GM10266 (cell line): ENCODE data around the gene APOC3.

ENCODE experiments used
- DNase-seq: peaks from one replicate; pipeline ENCODE4 v3.0.0; 2012; ENCODE audit errors: extremely low spot score
- TF ChIP-seq, protein P1 (sequence below): IDR thresholded peaks from 2 replicates; pipeline ENCODE4 v1.5.1; 2012; ENCODE audit warnings: mild to moderate bottlenecking, low read depth; ENCODE audit not compliant: control insufficient read depth, insufficient read depth; ENCODE audit errors: missing control alignments

Gene APOC3

DNA sequence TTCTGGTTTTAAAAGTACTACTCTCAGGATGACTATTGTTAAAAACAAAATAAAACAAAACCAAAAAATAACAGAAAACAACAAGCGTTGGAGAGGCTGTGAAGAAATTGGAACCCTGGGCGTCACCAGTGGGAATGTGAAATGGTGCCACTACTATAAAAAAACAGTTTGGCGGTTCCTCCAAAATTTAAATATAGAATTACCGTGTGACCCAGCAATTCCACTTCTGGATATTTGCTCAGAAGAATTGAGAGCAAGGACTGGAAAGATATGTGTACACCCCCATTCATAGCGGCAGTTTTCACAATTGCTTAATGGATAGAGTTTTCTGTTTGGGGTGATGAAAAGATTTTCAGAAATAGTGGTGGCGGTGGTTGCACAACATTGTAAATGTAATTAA lies 15.2 kb upstream of the APOC3 start:
- TF ChIP-seq, protein P1, sequence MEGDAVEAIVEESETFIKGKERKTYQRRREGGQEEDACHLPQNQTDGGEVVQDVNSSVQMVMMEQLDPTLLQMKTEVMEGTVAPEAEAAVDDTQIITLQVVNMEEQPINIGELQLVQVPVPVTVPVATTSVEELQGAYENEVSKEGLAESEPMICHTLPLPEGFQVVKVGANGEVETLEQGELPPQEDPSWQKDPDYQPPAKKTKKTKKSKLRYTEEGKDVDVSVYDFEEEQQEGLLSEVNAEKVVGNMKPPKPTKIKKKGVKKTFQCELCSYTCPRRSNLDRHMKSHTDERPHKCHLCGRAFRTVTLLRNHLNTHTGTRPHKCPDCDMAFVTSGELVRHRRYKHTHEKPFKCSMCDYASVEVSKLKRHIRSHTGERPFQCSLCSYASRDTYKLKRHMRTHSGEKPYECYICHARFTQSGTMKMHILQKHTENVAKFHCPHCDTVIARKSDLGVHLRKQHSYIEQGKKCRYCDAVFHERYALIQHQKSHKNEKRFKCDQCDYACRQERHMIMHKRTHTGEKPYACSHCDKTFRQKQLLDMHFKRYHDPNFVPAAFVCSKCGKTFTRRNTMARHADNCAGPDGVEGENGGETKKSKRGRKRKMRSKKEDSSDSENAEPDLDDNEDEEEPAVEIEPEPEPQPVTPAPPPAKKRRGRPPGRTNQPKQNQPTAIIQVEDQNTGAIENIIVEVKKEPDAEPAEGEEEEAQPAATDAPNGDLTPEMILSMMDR, result no peak
- DNase-seq, result no peak

DNA sequence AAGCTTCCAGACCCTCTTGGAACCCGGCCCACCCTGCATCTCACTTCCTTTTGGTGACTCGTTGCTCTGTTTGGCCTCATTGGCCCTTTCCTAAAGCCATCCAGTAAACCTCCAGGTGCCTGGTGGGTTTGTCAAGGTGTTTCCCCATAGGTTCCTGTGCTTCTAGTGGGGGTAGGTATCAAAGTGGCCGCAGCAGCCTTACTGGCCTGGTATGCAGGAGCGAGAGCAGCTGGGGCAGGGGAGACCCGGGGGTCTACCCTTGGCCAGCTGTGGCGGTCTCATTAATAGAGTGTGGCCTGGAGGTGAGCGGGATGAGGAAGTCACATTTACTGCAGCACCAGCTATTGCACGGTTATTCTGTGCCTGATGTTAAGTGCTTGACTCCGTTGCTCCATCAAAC lies 10.7 kb upstream of the APOC3 start:
- no peak for DNase-seq
- TF ChIP-seq, protein P1, result no peak

DNA sequence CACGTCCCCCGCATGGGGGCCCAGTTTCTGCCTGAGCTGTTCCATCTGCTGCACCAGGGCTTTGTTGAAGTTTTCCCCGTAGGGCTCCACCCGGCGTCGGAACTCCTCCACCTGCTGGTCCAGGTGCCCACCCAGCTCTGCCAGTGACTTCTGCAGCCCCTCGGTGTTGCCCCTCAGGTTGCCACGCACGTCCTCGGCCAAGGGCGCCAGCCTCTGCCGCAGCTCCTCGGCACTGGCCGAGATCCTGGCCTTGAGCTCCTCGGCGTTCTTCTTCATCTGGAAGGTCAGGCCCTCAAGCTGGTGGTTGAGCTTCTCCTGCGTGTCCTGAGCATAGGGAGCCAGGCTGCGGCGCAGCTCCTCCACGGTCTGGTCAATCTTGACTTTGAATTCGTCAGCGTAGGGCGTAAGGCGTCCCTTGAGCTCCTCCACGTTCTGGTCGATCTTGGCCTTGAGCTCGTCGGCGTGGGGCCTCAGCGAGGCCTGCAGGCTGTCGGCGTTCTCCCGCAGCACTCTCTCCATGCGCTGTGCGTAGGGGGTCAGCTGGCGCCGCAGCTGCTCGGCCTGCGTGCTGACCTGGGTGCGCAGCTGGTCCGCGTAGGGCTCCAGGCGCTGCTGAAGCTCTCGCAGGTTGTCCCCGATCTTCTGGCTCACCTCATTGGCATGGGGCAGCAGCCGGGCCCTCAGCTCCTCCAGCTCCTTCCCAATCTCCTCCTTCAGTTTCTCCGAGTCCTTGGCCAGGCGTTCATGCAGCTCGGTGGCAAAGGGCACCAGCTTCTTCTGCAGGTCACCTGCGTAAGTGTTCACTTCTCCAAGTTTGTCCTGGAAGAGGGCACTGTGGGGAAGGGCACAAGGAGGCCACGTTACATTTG lies 8.4 kb upstream of the APOC3 start:
- no peak for DNase-seq
- TF ChIP-seq, protein P1, result no peak

DNA sequence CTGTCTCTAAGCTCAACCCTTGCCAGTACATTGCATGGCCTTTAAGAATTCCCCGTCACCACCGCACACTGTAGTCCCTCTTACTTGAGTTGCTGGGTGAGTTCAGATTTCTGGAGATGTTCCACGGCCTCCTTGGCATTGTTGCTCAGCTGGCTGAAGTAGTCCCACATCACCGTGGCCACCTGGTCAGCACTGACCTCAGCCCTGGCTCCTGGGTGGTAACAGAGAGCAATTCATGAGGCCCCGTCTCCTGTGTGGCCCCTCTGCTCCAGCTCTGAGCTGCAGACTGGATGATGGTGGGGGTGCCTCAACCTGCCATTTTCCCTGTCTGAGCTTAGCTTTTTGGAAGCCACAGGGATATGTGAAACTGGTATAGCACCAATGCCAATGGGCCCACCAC lies 7.1 kb upstream of the APOC3 start:
- DNase-seq, result no peak
- TF ChIP-seq, protein P1, result no peak

DNA sequence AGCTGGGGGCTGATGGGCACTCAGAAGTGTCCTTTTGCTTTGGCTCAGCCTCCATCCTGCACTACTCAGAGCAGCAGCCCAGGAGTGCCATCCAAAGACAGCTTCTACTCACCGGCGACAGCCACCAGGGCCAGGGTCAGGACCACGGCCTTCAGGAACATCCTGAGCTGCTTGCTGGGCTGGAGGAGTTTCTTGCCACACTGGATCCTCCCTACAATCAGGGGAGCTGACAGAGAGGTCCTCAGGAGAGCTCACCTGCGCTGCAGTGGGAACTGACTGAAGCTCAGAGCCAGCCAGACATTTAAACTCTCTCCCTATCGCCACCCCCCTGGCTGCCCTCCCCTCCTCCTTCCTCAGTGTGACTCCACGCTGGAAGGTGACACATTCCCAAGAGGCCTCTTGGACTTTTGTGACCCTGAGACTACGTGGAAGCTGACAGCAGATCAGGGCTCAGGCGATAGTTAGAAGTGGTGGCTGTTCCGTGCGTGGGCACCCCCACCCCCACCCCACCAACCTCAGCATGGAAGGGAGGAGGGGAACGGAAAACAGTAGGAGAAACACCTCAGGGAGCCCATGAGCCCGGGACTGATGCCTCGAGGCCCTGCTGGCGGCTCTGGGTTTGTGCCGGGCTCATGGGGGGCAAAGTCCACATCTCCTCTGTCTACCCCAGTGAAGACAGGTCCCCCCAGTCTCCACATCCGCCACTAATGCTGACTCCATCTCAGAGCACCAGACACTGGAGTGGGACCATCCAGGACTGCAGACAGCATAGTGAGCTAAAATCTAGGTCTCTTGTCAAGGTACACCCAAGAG lies 6.5 kb upstream of the APOC3 start, which contains the start of gene APOA4:
TSS of gene APOA4 (minus strand) at position 274 of the 813 bp plus-strand sequence. CDS start at position 161, 113 bp downstream.
- no peak for DNase-seq
- TF ChIP-seq, protein P1, result no peak

- no peak for DNase-seq
Observed at GRCh38 chr11:116825434-116825833, 4.3 kb upstream of the APOC3 start.

More at GRCh38 chr11:116825434-116825833, 4.3 kb upstream of the APOC3 start:
- TF ChIP-seq, protein P1, result no peak
